Panc1 (cell line): ENCODE measurements around the gene SNRPD2. TPM values are rescaled to one million over a fixed set of nuclear protein-coding genes. Genes with fewer than 3 reads are reported as not detected.
A peak's percentile ranks its signal among the peaks of the same experiment; 100 is the strongest.

ENCODE experiments used
- ATAC-seq: fragments of 200-7000 bp; cut with Tn5 transposase; 2 replicates; pipeline ENCODE4 v1.9.1; 2020; ENCODE audit warnings: mild to moderate bottlenecking, moderate library complexity
- BruUV-seq: library from RNA; stranded (reverse); fragments of 400-500 nt; replicated peaks from 2 replicates; lab custom pipeline; 2021; lab: Mats Ljungman, UMichigan
- CTCF ChIA-PET: fragments of 300-600 bp; sonication (Branson Sonifier 250); formaldehyde crosslinking; loops from one replicate; lab custom pipeline; 2022; ENCODE audit warnings: antibody characterized with exemption; lab: Charles Lee
- POLR2A ChIA-PET: fragments of 300-600 bp; sonication (Branson Sonifier 250); formaldehyde crosslinking; loops from one replicate; lab custom pipeline; 2022; ENCODE audit warnings: antibody characterized with exemption; lab: Charles Lee
- DNase-seq: peaks from one replicate; pipeline ENCODE4 v3.0.0-alpha.2; 2010; ENCODE audit warnings: low read depth, low spot score
- H3K27ac ChIP-seq: 2 replicates; pipeline ENCODE4 v1.5.1; 2011; ENCODE audit warnings: mild to moderate bottlenecking, low read length, inconsistent platforms
- H3K27me3 ChIP-seq: fragments of 200-500 bp; sonication (Bioruptor generic); 2 replicates; pipeline ENCODE4 v1.6.0; 2014; ENCODE audit warnings: low read length, inconsistent platforms; ENCODE audit not compliant: control insufficient read depth, insufficient read depth
- H3K36me3 ChIP-seq: fragments of 200-500 bp; sonication (Bioruptor generic); 2 replicates; pipeline ENCODE4 v1.5.1; 2014; ENCODE audit warnings: inconsistent platforms, mild to moderate bottlenecking, low read length, moderate library complexity; ENCODE audit not compliant: control insufficient read depth, insufficient read depth
- H3K4me1 ChIP-seq: 2 replicates; pipeline ENCODE4 v1.5.1; 2011; ENCODE audit warnings: inconsistent platforms, mild to moderate bottlenecking, low read length, moderate library complexity; ENCODE audit not compliant: control insufficient read depth, insufficient read depth
- H3K4me3 ChIP-seq, 2 experiments: 2 replicates each; pipeline ENCODE4 v1.5.1; 2011 to 2012; ENCODE audit warnings: low read depth in 2 of 2, low read length in 2 of 2, mild to moderate bottlenecking in 2 of 2, inconsistent platforms in 1 of 2, moderate library complexity in 1 of 2
- H3K9me3 ChIP-seq: fragments of 200-500 bp; sonication (Bioruptor generic); 2 replicates; pipeline ENCODE4 v1.5.1; 2014; ENCODE audit warnings: low read depth, mild to moderate bottlenecking, inconsistent platforms, low read length, moderate library complexity; ENCODE audit not compliant: control insufficient read depth, insufficient read depth
- CTCF ChIP-seq: fragments of 450-650 bp; IDR thresholded peaks from 2 replicates; pipeline ENCODE4 v1.5.1; 2017; ENCODE audit warnings: mild to moderate bottlenecking
- POLR2AphosphoS5 ChIP-seq: IDR thresholded peaks from 2 replicates; pipeline ENCODE4 v1.6.1; 2012; ENCODE audit warnings: mild to moderate bottlenecking, low read depth, low read length, moderate library complexity
- REST ChIP-seq, 2 experiments: IDR thresholded peaks; 2 replicates each; pipeline ENCODE4 v1.6.1; 2011 to 2012; ENCODE audit warnings: low read depth in 2 of 2, control low read depth in 1 of 2, low read length in 1 of 2, mild to moderate bottlenecking in 1 of 2, moderate library complexity in 1 of 2; ENCODE audit not compliant: insufficient read depth in 1 of 2
- SIN3A ChIP-seq: IDR thresholded peaks from 2 replicates; pipeline ENCODE4 v1.6.1; 2012; ENCODE audit warnings: low read depth, mild to moderate bottlenecking, low read length, moderate library complexity, borderline replicate concordance; ENCODE audit not compliant: insufficient read depth
- TCF7L2 ChIP-seq: IDR thresholded peaks from 2 replicates; pipeline ENCODE4 v1.6.1; 2011; ENCODE audit warnings: mild to moderate bottlenecking, low read depth, low read length, inconsistent platforms
- in situ Hi-C: cut with HindIII; loops from 2 replicates; pipeline ENCODE4 v1.10.0; 2016; ENCODE audit warnings: low sequenced_read_pairs, low pct_unique_long_range_greater_than_20kb
- intact Hi-C: fragments of 100-400 bp; cut with micrococcal nuclease; formaldehyde crosslinking; loops from one replicate; pipeline ENCODE4 v1.10.0; 2022; ENCODE audit not compliant: unreplicated experiment
- total RNA-seq: library from RNA; stranded (reverse); gene quantifications from one replicate; pipeline ENCODE4 v1.2.1, GENCODE V29; 2021; ENCODE audit not compliant: unreplicated experiment

Gene SNRPD2
- total RNA-seq, 1 experiment from 2014 or later = 496 TPM

- Histone ChIP-seq H3K4me3 (no peak overlapping the region), H3K36me3 (no peaks in the 10 kb centered on the region), H3K4me1 (no peaks in the 10 kb centered on the region), H3K9me3 (no peaks in the 10 kb centered on the region), H3K27ac (no peak overlapping the region), H3K27me3 (no peaks in the 10 kb centered on the region)
- DNase-seq (no peak), ATAC-seq (no peak)
- no TSS peak for BruUV-seq
- intact Hi-C loops = no loop called here
- CTCF ChIA-PET = no interaction called here
- TF ChIP-seq TCF7L2 (no peak), SIN3A (no peak), REST (IDR thresholded peaks at IDR 0.05; ENCODE audit: insufficient read depth in 1 of 2, low read depth in 2 of 2, low read length in 1 of 2) (no peak), POLR2AphosphoS5 (no peak), CTCF (no peak)
- in situ Hi-C loops = no loop called here
- POLR2A ChIA-PET = no interaction called here
These were observed 41.0 kb downstream of the SNRPD2 start for GRCh38 chr19:45650722-45651121.

- DNase-seq = no peak
- H3K9me3 ChIP-seq = no peaks in the 10 kb centered on the region
- no peaks in the 10 kb centered on the region for H3K27me3 ChIP-seq
- H3K4me3 ChIP-seq = peak overlapping the region; percentile 50 to 67
- no peak for ATAC-seq
- BruUV-seq = no TSS peak
- no peaks in the 10 kb centered on the region for H3K36me3 ChIP-seq
- TF ChIP-seq CTCF (no peak), SIN3A (no peak), REST (IDR thresholded peaks at IDR 0.05; ENCODE audit: insufficient read depth in 1 of 2, low read depth in 2 of 2, low read length in 1 of 2) (peak; percentile 53 to 76; a peak in 3 of 4 replicates)
- POLR2A ChIA-PET = interaction anchor here (0.7 to 1.7 kb wide), 2 partner anchors 42 to 45 kb away, joined by 13 to 18 read pairs; partner anchors contain the start of gene SNRPD2
- H3K27ac ChIP-seq = peak overlapping the region; percentile 54
- intact Hi-C loops (no loop called here), in situ Hi-C loops (no loop called here)
- peaks cover 5% of the 10 kb centered on the region; the same call in 1 of the 2 replicates for H3K4me1 ChIP-seq
- CTCF ChIA-PET = interaction anchor here (0.5 kb wide), 1 partner anchor 142 kb away, joined by 5 read pairs; no protein-coding TSS in a partner anchor
These were observed 45.4 kb downstream of the SNRPD2 start for GRCh38 chr19:45646345-45646698.
